ENCODE data around the gene NDUFS6.

The NDUFS6 gene

GRCh38 chr5:1765141-1765879 is 35.9 kb upstream of the NDUFS6 start:
- DNase-seq = no peak

- DNase-seq = no peak
These were observed 35.3 kb upstream of the NDUFS6 start for GRCh38 chr5:1765880-1766235.

DNA sequence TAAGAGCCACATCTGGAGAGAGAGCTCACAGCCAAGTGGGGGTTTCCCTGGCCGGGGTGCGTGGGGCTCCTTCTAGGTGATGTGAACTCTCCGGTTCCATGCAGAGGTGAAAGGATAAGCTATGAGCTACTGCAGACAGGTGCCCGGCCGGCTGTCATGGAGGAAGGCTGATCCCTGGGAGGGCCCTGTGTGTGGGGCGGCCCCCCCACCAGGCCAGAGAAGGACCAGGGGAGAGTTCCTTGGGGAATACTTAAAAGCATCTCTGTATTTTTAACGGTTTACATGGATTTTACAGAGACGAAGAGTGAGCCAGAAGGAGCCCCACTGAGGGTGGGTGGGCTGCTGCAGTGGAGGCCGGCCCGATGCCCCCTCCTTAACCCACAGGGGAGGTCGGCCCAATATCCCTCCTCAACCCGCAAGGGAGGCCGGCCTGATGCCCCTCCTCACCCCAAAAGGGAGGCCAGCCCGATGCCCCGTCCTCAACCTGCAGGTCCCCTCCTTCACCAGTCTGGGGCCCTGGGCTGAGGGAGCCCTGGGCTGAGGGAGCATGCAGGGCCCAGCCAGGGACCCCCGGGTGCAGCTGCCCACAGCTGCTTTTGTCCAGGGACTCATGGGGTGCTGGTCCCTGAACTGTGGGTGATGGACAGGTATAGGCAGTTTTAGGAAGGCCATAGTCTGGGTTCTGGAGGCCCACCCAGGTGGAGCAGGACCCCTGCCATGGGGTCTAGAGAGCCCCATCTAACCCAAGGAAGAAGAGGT is 33.5 kb upstream of the NDUFS6 start:
- no peak for DNase-seq

- no peak for DNase-seq
These were observed 32.8 kb upstream of the NDUFS6 start for GRCh38 chr5:1768283-1769000.

DNA sequence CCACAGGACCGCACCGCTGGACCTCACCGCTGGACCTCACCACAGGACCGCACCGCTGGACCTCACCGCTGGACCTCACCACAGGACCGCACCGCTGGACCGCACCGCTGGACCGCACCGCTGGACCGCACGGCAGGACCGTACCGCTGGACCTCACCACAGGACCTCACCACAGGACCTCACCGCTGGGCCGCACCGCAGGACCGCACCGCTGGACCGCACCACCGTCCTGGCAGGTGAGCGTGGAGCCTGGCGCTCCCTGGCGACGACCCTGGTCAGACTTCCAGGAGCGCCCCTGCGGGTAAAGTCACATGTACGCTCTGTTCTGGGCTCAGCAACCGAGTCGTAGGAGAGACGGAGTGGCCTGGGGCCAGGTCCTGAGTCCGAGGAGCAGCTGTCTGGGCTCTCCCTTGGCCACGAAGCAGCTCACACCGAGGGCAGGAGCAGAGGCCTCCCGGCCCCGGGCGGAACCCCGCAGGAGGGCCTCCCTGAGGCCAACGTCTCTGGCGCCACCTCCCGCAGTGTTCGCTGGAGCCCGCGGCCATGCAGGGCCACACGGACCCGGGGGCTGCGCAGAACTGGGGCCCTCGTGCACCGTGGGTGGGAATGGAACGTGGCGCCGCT is 32.1 kb upstream of the NDUFS6 start:
- no peak for DNase-seq

DNA sequence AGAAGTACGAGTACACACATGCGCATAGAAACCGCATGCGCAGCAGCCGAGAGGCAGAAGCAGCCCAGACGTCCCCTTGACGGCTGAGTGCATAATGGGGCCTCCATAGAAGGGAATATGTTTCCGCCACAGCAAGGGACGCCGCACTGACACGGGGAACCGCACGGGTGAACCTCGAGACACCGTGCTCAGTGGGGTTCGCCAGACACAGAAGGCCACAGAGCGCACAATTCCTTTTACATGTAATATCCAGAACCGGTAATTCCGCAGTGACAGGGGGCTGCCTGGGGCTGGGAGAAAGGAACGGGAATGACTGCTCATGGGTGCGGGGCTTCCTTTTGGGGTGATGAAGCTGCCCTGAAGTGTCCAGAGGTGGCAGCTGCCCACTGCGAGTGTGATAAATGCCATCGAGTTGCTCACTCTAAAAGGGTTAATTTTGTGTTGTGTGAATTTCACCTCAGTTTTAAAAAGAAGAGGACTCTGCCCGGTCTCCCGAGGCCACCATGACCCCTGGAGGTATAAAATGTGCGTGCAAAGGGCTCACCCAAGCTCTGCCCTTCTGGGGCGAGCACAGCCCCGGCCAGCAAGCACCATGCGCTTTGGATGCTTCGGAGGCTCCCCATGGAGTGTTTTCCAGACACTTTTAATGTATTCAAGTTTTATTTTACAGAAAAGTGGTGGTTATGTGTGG is 31.3 kb upstream of the NDUFS6 start:
- DNase-seq = no peak

DNA sequence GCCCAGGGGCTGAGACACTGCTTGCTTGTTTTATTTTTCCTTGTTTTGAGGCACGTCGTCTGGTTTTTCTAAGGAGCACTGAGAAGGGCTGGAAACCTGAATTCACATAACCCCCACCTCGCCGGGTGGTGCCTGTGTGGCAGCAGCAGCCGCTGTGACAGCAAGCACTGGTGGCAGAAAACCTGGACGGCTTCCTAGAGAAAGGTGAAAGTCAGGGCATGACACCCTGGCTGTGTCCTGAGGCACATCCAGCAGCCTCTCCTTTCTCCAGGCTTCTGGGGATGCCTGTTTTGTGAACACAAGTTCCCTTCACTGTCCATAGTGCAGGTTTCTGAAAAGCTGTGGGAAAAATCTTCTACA is 30.8 kb upstream of the NDUFS6 start:
- DNase-seq = no peak

DNA sequence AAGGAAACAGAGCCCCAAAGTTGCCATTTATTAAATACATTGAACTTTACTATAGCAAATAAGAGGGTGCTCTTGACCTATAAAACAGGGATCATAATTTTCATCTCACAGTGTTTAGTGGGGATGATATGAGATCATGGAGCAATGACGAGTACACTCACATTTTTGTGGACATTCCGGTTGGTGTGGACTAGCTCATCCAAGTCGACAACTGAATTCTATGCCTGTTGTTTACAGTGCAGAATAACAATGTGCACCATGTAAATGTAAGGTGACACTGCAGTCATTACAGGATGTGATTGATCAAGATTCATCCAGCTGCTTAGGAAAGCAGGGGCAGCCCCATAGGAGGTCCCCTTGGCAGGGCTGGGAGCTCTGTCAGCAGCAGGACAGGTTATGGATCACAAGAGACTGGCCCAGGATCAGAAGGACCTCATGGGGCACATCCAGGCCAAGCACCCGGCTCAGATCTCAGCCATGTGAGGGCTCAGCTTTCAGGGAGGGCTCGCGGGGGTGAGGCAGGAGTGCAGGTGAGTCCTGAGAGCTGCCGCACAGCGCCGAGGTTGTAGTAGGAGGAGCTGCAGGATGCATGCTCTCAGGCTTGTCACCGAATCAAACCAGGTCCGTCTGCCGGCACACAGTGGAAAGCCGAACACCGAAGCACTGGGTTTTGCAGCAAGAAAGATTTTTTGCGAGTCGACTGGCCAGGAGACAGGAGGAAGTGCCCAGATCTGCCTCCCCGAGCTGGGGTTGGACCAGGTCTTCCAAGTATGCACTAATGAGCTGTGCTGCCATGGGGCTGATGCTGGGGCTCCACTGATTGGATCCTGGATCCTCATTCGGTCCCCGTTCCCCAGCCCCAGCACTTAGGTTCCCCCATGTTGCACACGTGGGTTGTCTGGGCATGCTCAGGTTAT is 29.8 kb upstream of the NDUFS6 start:
- no peak for DNase-seq

GRCh38 chr5:1772634-1773033 is 28.6 kb upstream of the NDUFS6 start:
- DNase-seq = no peak

- no peak for DNase-seq
These were observed 24.4 kb upstream of the NDUFS6 start for GRCh38 chr5:1776831-1777230.

GRCh38 chr5:1777281-1778137 is 23.7 kb upstream of the NDUFS6 start:
- DNase-seq = no peak

DNA sequence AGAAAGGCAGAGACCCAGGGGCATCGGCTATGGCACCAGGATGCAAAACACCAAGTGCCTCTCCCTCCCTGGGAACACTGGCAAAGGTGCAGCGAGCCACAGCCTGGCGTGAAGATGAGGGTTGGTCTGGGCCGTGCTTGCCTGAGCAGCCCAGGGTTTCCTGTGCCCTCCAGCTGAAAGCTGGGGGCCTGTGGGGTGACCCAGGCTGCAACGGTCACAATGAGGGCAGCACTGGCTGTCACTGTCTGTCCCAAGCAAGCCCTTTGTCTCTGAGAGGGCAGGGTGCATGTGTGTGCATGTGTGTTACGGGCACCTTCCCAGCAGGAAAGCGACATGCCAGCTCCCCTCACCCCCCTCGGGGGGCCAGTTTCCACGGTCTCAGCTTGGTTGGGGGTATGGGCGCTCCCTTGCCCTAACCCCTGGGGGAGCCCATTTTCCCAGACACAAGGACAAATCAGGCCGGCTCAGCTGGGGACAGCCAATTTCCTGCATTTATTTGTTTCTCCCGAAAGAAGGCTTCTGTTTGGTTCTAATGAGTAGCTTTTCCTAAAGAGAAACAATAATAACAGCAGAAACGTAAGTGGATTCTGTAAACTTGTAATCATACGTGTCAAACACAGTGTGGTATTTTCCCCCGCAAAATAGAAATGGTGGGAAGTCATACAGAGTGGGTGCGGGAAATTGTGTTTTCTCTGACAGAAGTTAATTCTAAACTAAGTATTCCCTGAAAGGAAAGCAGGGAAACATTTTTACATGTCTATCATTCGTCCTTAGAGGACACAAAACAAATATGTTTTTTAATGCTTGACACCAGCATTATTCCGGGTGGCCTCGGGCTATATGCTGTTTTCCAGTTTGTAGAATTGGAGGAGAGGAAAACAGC is 22.8 kb upstream of the NDUFS6 start:
- DNase-seq = no peak

GRCh38 chr5:1779021-1779680 is 22.1 kb upstream of the NDUFS6 start:
- DNase-seq = no peak

DNA sequence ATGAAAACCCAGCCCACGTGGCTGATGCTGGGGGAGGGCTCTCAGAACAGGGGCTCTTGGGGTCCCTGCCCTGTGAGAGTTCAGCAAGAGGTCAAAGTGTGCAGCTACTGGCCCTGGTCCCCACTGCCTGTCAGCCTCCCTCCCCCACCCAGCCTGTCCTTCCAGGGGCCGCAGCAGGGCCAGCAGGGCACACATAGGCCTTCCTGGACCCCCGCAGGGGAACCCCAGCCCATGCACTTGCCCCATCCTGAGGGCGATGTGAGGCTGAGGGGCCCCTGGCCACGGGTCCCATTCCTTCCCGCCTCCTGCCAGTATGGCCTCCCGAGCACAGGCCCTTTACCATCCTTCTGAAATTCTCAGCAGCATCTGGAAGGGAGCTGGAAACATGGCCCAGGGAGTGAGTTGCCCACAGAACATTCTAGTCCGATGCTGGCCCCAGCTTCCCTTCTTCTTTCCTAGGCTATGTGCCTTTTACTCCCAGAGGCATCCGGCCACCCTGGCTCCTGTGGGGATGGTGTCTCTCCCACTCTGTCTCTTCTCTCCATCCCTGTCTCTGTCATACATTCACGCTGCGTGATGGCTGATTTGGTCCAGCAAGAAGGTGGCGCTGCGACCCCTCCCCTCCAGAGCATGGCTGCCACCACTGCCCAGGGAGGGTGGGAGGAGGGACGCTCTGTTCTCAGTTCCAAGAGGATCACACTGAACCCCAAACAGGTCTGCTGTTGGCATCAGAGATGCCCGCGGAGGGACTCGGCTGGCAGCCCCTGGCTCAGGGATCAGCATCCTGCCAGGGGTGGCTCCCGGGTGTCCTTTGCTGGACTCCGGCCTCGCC is 21.2 kb upstream of the NDUFS6 start:
- DNase-seq = no peak

- DNase-seq = no peak
These were observed 20.6 kb upstream of the NDUFS6 start for GRCh38 chr5:1780614-1780930.

GRCh38 chr5:1781107-1781506 is 20.1 kb upstream of the NDUFS6 start:
- DNase-seq = no peak
